Loucy (cell line): ENCODE data around the gene DSEL.

Experiments
- H2AFZ ChIP-seq: fragments of 200-600 bp; sonication (generic); 2 replicates; pipeline ENCODE4 v1.6.0; 2016; ENCODE audit warnings: antibody characterized with exemption, mild to moderate bottlenecking, low read length, moderate library complexity
- H3F3A ChIP-seq: fragments of 200-600 bp; 2 replicates; pipeline ENCODE4 v1.6.0; 2016; ENCODE audit warnings: antibody characterized with exemption, low read depth, mild to moderate bottlenecking
- H3K27me3 ChIP-seq: fragments of 200-600 bp; sonication (generic); 2 replicates; pipeline ENCODE4 v1.6.1; 2014; ENCODE audit warnings: low read length, mild to moderate bottlenecking; ENCODE audit not compliant: insufficient read depth, poor library complexity, severe bottlenecking
- H3K36me3 ChIP-seq: fragments of 200-600 bp; sonication (generic); 2 replicates; pipeline ENCODE4 v1.6.1; 2016; ENCODE audit warnings: low read length; ENCODE audit not compliant: insufficient read depth
- H3K4me1 ChIP-seq: fragments of 200-600 bp; sonication (generic); 2 replicates; pipeline ENCODE4 v1.5.1; 2014; ENCODE audit warnings: low read length, mild to moderate bottlenecking; ENCODE audit not compliant: insufficient read depth, poor library complexity, severe bottlenecking
- H3K4me2 ChIP-seq: fragments of 200-600 bp; sonication (generic); 2 replicates; pipeline ENCODE4 v1.6.0; 2014; ENCODE audit warnings: antibody characterized with exemption, low read length, low read depth, mild to moderate bottlenecking; ENCODE audit not compliant: poor library complexity, severe bottlenecking
- H3K4me3 ChIP-seq: fragments of 200-600 bp; sonication (generic); 2 replicates; pipeline ENCODE4 v1.5.1; 2014; ENCODE audit warnings: low read length, mild to moderate bottlenecking, mixed read lengths; ENCODE audit not compliant: poor library complexity, severe bottlenecking
- H3K79me2 ChIP-seq: fragments of 200-600 bp; sonication (generic); 2 replicates; pipeline ENCODE4 v1.6.1; 2014; ENCODE audit warnings: low read length; ENCODE audit not compliant: insufficient read depth
- H3K9ac ChIP-seq: fragments of 200-600 bp; sonication (generic); 2 replicates; pipeline ENCODE4 v1.6.0; 2014; ENCODE audit warnings: mild to moderate bottlenecking, low read depth, low read length, moderate library complexity; ENCODE audit not compliant: poor library complexity, severe bottlenecking
- H3K9me2 ChIP-seq: fragments of 200-600 bp; sonication (generic); replicated peaks from 2 replicates; pipeline ENCODE4 v1.6.1; 2016; ENCODE audit warnings: low read depth, low read length, mixed read lengths
- H3K9me3 ChIP-seq: fragments of 200-600 bp; sonication (generic); 2 replicates; pipeline ENCODE4 v1.6.1; 2014; ENCODE audit warnings: mild to moderate bottlenecking, antibody characterized with exemption, low read length, low read depth; ENCODE audit not compliant: insufficient read depth
- H4K20me1 ChIP-seq: fragments of 200-600 bp; sonication (generic); 2 replicates; pipeline ENCODE4 v1.6.0; 2014; ENCODE audit warnings: antibody characterized with exemption, low read length, mild to moderate bottlenecking; ENCODE audit not compliant: insufficient read depth, poor library complexity, severe bottlenecking
- EZH2phosphoT487 ChIP-seq: fragments of 200-600 bp; IDR thresholded peaks from 2 replicates; pipeline ENCODE4 v1.6.1; 2018; ENCODE audit warnings: antibody characterized with exemption, mild to moderate bottlenecking, moderate library complexity, borderline replicate concordance
- TF ChIP-seq, protein P1 (sequence below): fragments of 200-600 bp; sonication (generic); conservative IDR thresholded peaks from 2 replicates; pipeline ENCODE4 v1.5.1; 2014; ENCODE audit warnings: mild to moderate bottlenecking, antibody characterized with exemption, low read length

The DSEL gene

DNA sequence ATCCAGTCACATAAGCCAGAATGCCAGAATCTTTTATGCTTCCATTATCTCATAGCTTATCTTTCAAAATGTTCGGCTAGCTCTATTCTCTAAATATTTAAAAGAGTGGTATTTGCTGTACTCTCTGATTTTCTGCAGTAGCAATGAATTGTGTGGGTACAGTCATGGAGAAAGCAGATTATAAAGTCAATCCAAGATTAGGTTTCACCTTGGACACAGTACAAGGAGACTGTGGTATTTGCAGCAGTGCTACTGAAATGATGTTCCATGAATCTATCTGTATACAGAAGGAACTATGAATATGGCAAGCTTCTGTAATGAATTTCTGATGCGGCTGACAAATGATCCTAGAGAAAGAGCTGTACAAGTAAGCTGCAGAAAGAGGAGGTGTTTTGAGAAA lies 15.4 kb upstream of the DSEL start:
- Histone ChIP-seq H3F3A (no peaks in the 10 kb centered on the region), H3K79me2 (no peaks in the 10 kb centered on the region), H3K9ac (no peak overlapping the region), H3K4me2 (no peak overlapping the region), H3K4me1 (peaks cover 4% of the 10 kb centered on the region), H3K36me3 (no peaks in the 10 kb centered on the region), H3K9me2 (no peaks in the 10 kb centered on the region), H3K9me3 (no peaks in the 10 kb centered on the region), H3K4me3 (no peak overlapping the region), H4K20me1 (no peaks in the 10 kb centered on the region), H3K27me3 (no peaks in the 10 kb centered on the region), H2AFZ (no peak overlapping the region)
- no peak for TF ChIP-seq EZH2phosphoT487
- TF ChIP-seq, protein P1, sequence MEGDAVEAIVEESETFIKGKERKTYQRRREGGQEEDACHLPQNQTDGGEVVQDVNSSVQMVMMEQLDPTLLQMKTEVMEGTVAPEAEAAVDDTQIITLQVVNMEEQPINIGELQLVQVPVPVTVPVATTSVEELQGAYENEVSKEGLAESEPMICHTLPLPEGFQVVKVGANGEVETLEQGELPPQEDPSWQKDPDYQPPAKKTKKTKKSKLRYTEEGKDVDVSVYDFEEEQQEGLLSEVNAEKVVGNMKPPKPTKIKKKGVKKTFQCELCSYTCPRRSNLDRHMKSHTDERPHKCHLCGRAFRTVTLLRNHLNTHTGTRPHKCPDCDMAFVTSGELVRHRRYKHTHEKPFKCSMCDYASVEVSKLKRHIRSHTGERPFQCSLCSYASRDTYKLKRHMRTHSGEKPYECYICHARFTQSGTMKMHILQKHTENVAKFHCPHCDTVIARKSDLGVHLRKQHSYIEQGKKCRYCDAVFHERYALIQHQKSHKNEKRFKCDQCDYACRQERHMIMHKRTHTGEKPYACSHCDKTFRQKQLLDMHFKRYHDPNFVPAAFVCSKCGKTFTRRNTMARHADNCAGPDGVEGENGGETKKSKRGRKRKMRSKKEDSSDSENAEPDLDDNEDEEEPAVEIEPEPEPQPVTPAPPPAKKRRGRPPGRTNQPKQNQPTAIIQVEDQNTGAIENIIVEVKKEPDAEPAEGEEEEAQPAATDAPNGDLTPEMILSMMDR = no peak

DNA sequence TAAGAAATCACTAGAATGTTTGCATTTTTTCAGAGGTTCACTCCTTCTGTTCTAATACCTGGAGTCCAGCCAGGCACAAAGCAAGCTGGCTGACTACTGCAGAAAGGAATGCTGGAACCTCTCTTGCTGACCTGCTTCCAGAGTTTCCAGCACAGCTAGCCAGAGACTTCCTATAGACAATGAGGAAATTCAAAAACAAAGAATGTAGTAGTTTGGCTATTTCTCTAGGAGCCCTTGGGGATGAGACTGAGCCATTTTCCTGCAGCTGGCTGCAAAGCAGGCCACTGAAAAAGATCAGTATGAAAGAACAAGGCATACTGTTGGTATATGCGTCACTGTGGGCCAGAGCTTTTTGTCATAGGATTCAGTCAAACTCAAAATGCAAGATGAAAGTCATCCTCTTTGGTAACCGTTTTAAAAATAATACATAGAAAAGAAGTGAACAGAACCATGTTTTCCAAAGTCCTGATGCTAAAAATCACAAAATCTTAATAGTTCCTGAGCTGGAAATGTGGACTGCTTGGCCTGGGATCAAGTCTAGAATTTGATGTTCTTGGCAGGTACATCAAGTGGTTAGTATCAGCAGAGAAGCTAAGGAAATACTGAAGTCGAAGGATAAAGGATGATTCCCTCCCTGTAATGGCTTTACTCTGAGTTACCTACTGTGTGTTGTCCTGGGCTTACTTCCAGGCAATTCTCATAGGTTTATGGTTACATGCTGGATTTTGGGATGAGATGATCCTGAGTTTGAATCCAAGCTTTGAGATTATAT lies 9.0 kb upstream of the DSEL start:
- H3K4me1 ChIP-seq = no peaks in the 10 kb centered on the region
- no peaks in the 10 kb centered on the region for H3K36me3 ChIP-seq
- no peaks in the 10 kb centered on the region for H3K27me3 ChIP-seq
- no peaks in the 10 kb centered on the region for H3K79me2 ChIP-seq
- H3F3A ChIP-seq = no peaks in the 10 kb centered on the region
- H3K4me2 ChIP-seq = no peak overlapping the region
- no peaks in the 10 kb centered on the region for H3K9me3 ChIP-seq
- no peak overlapping the region for H3K9ac ChIP-seq
- H3K4me3 ChIP-seq = no peak overlapping the region
- H3K9me2 ChIP-seq = no peaks in the 10 kb centered on the region
- no peaks in the 10 kb centered on the region for H4K20me1 ChIP-seq
- H2AFZ ChIP-seq = no peak overlapping the region
- TF ChIP-seq, protein P1 = no peak
- no peak for TF ChIP-seq EZH2phosphoT487

DNA sequence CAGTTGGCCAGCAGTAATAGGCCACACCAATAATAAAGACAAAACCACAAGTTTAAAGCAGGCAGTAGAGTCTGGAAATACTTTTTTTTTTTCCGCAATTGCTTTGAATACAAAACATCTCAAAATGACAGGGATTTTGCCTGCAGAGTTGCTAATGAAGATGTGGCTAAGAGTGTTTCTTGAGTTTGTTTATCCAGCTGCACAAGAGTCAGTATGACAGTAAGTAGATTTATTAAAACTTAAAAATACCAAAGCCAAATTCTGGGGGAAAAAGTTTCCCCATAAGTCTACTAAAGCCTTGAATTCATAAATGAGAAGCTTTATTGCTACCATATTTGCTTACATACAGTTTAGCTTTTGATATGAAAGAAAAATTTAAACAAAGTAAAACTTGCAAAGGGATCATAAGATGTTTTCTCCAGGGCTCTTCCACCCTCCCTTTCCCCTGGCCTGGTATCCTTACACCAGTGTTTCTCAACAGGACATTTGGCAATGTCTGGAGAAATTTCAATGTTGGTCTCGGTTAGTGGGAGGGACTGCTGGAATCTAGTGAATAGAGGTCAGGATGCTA lies 3.9 kb upstream of the DSEL start:
- H3K36me3 ChIP-seq = no peaks in the 10 kb centered on the region
- H3K9ac ChIP-seq = no peak overlapping the region
- peaks cover 4% of the 10 kb centered on the region for H3K4me1 ChIP-seq
- no peaks in the 10 kb centered on the region for H3K9me3 ChIP-seq
- no peaks in the 10 kb centered on the region for H3K9me2 ChIP-seq
- TF ChIP-seq, protein P1 = no peak
- TF ChIP-seq EZH2phosphoT487 = no peak
- no peaks in the 10 kb centered on the region for H4K20me1 ChIP-seq
- no peaks in the 10 kb centered on the region for H3K79me2 ChIP-seq
- no peaks in the 10 kb centered on the region for H3F3A ChIP-seq
- no peak overlapping the region for H3K4me3 ChIP-seq
- H3K27me3 ChIP-seq = no peaks in the 10 kb centered on the region
- H2AFZ ChIP-seq = no peak overlapping the region
- H3K4me2 ChIP-seq = no peak overlapping the region
